Choroid plexus epithelial cell (primary cell): Measurements from ENCODE around the gene UMPS.
A peak's percentile ranks its signal among the peaks of the same experiment; 100 is the strongest.
"Not testable (repeated sequence)": the region's sequence is repeated elsewhere in the genome, so short reads cannot be mapped to it uniquely, and the experiment has no call there.

Experiments
- DNase-seq: peaks from one replicate; pipeline ENCODE4 v3.0.0-alpha.2; 2010; ENCODE audit warnings: low read depth
- H3K4me3 ChIP-seq: 2 replicates; pipeline ENCODE4 v1.5.1; 2011; ENCODE audit warnings: low read depth, mild to moderate bottlenecking, control low read depth, low read length, moderate library complexity
- CTCF ChIP-seq: conservative IDR thresholded peaks from 2 replicates; pipeline ENCODE4 v1.5.1; 2011; ENCODE audit warnings: low read depth, mild to moderate bottlenecking, control low read depth, inconsistent platforms, low read length, moderate library complexity

The UMPS gene

GRCh38 chr3:124752051-124752450 lies 21.8 kb downstream of the UMPS start:
- no peak for DNase-seq
- TF ChIP-seq CTCF, result no peak
- no peak overlapping the region for H3K4me3 ChIP-seq

- H3K4me3 ChIP-seq, DNase-seq: not testable (repeated sequence)
Measured at GRCh38 chr3:124757926-124758325, 27.7 kb downstream of the UMPS start.

GRCh38 chr3:124758851-124759635 lies 28.8 kb downstream of the UMPS start:
- no peak overlapping the region for H3K4me3 ChIP-seq
- DNase-seq, result no peak
- no peak for TF ChIP-seq CTCF

GRCh38 chr3:124759666-124760401 lies 29.6 kb downstream of the UMPS start:
- no peak for DNase-seq
- no peak overlapping the region for H3K4me3 ChIP-seq
- TF ChIP-seq CTCF, result no peak

- DNase-seq, result peak; percentile 77
- TF ChIP-seq CTCF, result no peak
- no peak overlapping the region for H3K4me3 ChIP-seq
Measured at GRCh38 chr3:124760601-124761000, 30.3 kb downstream of the UMPS start.

- DNase-seq, result peak; percentile 92
- H3K4me3 ChIP-seq, result no peak overlapping the region
- TF ChIP-seq CTCF, result peak; percentile 96
Measured at GRCh38 chr3:124761250-124761796, 31.1 kb downstream of the UMPS start.

- no peak overlapping the region for H3K4me3 ChIP-seq
- no peak for TF ChIP-seq CTCF
- DNase-seq, result no peak
Measured at GRCh38 chr3:124761935-124762660, 31.8 kb downstream of the UMPS start.
